Measurements from ENCODE around the gene FMNL2. TPM values are rescaled to one million over a fixed set of nuclear protein-coding genes. Genes with fewer than 3 reads are reported as not detected.

The FMNL2 gene
- polyA plus RNA-seq, 3 donors: 0.28 to 3.2 (median 0.71) TPM

- no peaks in the 10 kb centered on the region for H3K79me2 ChIP-seq (ENCODE audit: insufficient read depth, low read length)
- no peak overlapping the region for H3K9ac ChIP-seq (ENCODE audit: insufficient read depth, low read length, poor library complexity, severe bottlenecking)
- DNase-seq: no peak
- Mint-ChIP-seq H3K4me3 (no peak overlapping the region), H3K9me3 (no peaks in the 10 kb centered on the region), H3K4me1 (peaks cover 36% of the 10 kb centered on the region), H3K27ac (peak overlapping the region in 3 of 7 donors; percentile 68 to 81 (median 73)), H3K27me3 (ENCODE audit: low read depth in 3 of 3) (no peaks in the 10 kb centered on the region), H3K36me3 (no peaks in the 10 kb centered on the region)
- no peaks in the 10 kb centered on the region for H3K9me3 ChIP-seq (replicated peaks in 1 of 2; ENCODE audit: control insufficient read depth in 1 of 2, insufficient read depth in 1 of 2, low read length in 2 of 2)
- intact Hi-C loops (cut with micrococcal nuclease): loop anchor here in 1 of 2 donors (10.0 kb wide), 1 partner anchor 55 kb away; no protein-coding TSS in a partner anchor
- H4K20me1 ChIP-seq (ENCODE audit: insufficient read depth, low read length): no peaks in the 10 kb centered on the region
- 100% methylated on average over 2 of the region's 6 CpGs for whole genome bisulfite sequencing (ENCODE audit: insufficient coverage)
- H3K4me3 ChIP-seq (replicated peaks in 1 of 3; ENCODE audit: low read depth in 2 of 3, low read length in 3 of 3): no peak overlapping the region
- H3K27me3 ChIP-seq (ENCODE audit: control insufficient read depth in 2 of 2, insufficient read depth in 2 of 2, low read length in 2 of 2): no peaks in the 10 kb centered on the region
- H3K4me1 ChIP-seq (ENCODE audit: control insufficient read depth in 1 of 2, insufficient read depth in 2 of 2, low read length in 2 of 2): peaks cover 22 to 28% of the 10 kb centered on the region in 2 donors
- no peak overlapping the region for H2AFZ ChIP-seq (ENCODE audit: insufficient read depth, low read depth, low read length, poor library complexity, severe bottlenecking)
- peak overlapping the region in 1 of 2 donors; percentile 55 for H3K27ac ChIP-seq (ENCODE audit: low read depth in 1 of 2, low read length in 2 of 2)
- no peak for TF ChIP-seq CTCF (IDR thresholded peaks at IDR 0.05)
- H3K4me2 ChIP-seq (replicated peaks; ENCODE audit: extremely low read depth, low read length, poor library complexity, severe bottlenecking): no peak overlapping the region
- no peaks in the 10 kb centered on the region for H3K36me3 ChIP-seq (replicated peaks in 1 of 2; ENCODE audit: control insufficient read depth in 1 of 2, insufficient read depth in 2 of 2, low read length in 2 of 2)
Measured at GRCh38 chr2:152409386-152410164, 74.6 kb downstream of the FMNL2 start.

DNA sequence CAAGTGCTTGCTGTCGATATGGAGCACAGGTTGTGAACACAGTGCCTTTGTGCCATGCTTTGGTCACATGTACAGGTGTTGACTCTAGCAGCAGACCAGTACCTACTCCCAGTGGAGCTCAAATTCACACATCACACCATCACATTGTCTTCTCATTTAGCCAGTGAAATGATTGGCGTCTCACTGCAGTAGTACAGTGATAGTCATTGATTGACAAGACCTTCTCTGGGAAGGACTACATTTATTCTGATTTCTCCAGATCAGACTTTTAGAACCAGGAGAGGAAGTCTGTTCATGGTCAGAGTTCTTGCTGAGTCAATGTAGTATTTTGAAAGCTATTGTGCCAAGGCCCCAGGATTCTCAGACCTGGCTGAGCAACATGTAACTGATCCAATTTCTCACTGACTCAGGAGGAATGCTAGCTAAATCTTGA is 75.2 kb downstream of the FMNL2 start:
- H3K9ac ChIP-seq (ENCODE audit: insufficient read depth, low read length, poor library complexity, severe bottlenecking): no peak overlapping the region
- Mint-ChIP-seq H3K9me3 (no peaks in the 10 kb centered on the region), H3K27ac (peak overlapping the region; percentile 79 to 91 (median 82)), H3K4me1 (peaks cover 33% of the 10 kb centered on the region), H3K36me3 (no peaks in the 10 kb centered on the region), H3K27me3 (ENCODE audit: low read depth in 3 of 3) (no peaks in the 10 kb centered on the region), H3K4me3 (peak overlapping the region in 1 of 2 donors; percentile 69)
- no peak for TF ChIP-seq CTCF (IDR thresholded peaks at IDR 0.05)
- peak overlapping the region; percentile 3 for H2AFZ ChIP-seq (ENCODE audit: insufficient read depth, low read depth, low read length, poor library complexity, severe bottlenecking)
- DNase-seq: peak in 2 of 3 donors; percentile 44 to 52
- 100% methylated on average over 2 of the region's 2 CpGs for WGBS (ENCODE audit: insufficient coverage)
- no peaks in the 10 kb centered on the region for H3K79me2 ChIP-seq (ENCODE audit: insufficient read depth, low read length)
- H4K20me1 ChIP-seq (ENCODE audit: insufficient read depth, low read length): no peaks in the 10 kb centered on the region
- intact Hi-C loops (cut with micrococcal nuclease): loop anchor here in 1 of 2 donors (10.0 kb wide), 1 partner anchor 55 kb away; no protein-coding TSS in a partner anchor
- H3K9me3 ChIP-seq (replicated peaks in 1 of 2; ENCODE audit: control insufficient read depth in 1 of 2, insufficient read depth in 1 of 2, low read length in 2 of 2): no peaks in the 10 kb centered on the region
- peak overlapping the region; percentile 32 for H3K4me2 ChIP-seq (replicated peaks; ENCODE audit: extremely low read depth, low read length, poor library complexity, severe bottlenecking)
- no peaks in the 10 kb centered on the region for H3K36me3 ChIP-seq (replicated peaks in 1 of 2; ENCODE audit: control insufficient read depth in 1 of 2, insufficient read depth in 2 of 2, low read length in 2 of 2)
- H3K4me1 ChIP-seq (ENCODE audit: control insufficient read depth in 1 of 2, insufficient read depth in 2 of 2, low read length in 2 of 2): peaks cover 22 to 28% of the 10 kb centered on the region in 2 donors
- H3K27me3 ChIP-seq (ENCODE audit: control insufficient read depth in 2 of 2, insufficient read depth in 2 of 2, low read length in 2 of 2): no peaks in the 10 kb centered on the region
- H3K4me3 ChIP-seq (replicated peaks in 1 of 3; ENCODE audit: low read depth in 2 of 3, low read length in 3 of 3): peak overlapping the region in 1 of 3 experiments; percentile 37
- peak overlapping the region; percentile 55 to 76 for H3K27ac ChIP-seq (ENCODE audit: low read depth in 1 of 2, low read length in 2 of 2)
